ENCODE results near the gene SELENOI.
A peak's percentile ranks its signal among the peaks of the same experiment; 100 is the strongest.
"Not testable (repeated sequence)": the region's sequence is repeated elsewhere in the genome, so short reads cannot be mapped to it uniquely, and the experiment has no call there.

SELENOI gene

GRCh38 chr2:26359886-26360473 is 14.0 kb downstream of the SELENOI start:
- no peak for DNase-seq

DNA sequence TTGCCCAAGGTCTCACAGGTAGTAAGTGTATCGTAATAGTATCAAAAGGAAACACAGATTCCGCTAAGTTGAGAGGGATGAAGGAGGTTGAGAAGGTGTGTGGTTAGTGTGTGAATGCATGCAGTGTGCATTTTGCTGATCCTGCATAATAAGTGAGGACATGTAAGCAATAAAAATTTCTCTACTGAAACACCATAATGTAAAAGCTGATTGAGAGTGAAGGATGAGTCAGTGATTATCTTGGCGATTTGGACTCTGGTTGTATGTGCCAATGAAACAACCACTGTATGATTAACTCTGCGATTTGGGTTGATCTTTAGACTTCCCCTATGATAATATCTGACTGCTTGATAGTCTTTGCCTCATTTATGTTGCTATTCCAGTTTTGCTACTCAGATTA is 17.4 kb downstream of the SELENOI start:
- peak; percentile 7 for DNase-seq

GRCh38 chr2:26363958-26364357 is 18.0 kb downstream of the SELENOI start:
- no peak for DNase-seq

- DNase-seq: no peak
Observed at GRCh38 chr2:26364669-26365068, 18.7 kb downstream of the SELENOI start.

DNA sequence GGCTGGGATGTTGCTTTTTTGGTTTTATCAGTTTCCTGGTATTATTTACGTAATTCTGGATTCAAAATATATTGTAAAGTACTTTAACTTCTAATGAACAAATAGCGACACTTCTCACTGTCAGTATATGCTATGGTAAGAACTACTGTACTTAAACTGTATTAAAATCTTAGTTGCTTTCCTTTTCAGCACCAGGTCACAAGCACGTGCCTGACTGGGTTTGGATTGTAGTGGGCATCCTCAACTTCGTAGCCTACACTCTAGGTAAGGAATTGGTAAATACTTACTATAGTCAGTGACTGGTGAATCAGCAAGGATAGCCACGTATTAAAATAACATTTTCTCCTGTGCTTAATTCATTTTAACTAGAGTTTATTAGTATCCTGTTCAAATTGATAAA is 21.0 kb downstream of the SELENOI start:
- no peak for DNase-seq

DNA sequence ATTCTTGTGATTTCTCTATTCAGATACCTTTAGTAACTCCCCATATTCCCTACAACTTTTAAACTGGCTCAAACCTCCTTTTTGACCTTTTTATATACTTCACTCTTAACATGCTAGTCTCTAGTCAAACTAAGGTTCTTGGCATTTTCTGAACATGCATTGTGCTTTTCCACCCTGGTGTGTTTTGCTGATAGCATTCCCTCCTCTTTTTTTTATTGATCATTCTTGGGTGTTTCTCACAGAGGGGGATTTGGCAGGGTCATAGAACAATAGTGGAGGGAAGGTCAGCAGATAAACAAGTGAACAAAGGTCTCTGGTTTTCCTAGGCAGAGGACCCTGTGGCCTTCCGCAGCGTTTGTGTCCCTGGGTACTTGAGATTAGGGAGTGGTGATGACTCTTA is 23.7 kb downstream of the SELENOI start:
- DNase-seq: not testable (repeated sequence)

- DNase-seq: not testable (repeated sequence)
Observed at GRCh38 chr2:26370909-26371308, 25.0 kb downstream of the SELENOI start.

GRCh38 chr2:26376799-26377198 is 30.9 kb downstream of the SELENOI start:
- no peak for DNase-seq

DNA sequence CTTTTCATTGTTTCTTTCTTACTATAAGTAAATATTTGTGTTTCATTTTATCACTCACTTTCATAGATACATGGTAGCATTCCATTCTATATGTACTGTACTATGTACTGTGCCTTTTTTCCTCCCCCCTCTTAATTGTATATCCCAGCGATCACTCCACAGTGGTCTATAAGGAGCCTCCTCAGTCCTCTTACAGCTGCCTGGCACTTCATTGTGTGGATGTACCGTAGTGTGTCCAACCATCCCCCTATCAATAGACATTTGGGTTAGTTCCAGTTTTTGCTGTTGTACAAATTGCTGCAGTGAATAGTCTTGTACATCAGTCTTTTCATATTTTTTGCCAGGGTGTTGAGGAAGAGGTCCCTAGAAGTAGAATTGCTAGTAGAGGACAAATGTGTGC is 34.3 kb downstream of the SELENOI start:
- DNase-seq: no peak

DNA sequence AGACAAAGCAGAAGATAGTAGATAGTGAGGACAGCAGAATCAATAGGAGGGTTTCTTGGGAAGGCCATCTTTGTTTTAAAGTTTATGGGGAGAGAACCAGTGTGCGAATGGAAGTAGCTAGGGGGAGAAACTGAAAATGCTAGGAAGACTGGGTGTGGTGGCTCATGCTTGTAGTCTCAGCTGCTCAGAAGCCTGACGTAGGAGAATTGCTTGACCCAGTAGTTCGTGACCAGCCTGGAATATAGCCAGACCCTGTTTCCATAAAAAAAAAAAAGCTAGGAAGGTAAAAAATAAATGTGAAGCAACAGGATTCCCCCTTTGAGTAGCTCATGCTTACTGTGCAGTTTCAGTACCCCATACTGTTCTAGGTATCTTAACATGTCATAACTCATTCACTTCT is 36.6 kb downstream of the SELENOI start:
- DNase-seq: no peak

- DNase-seq: no peak
Observed at GRCh38 chr2:26384183-26384582, 38.2 kb downstream of the SELENOI start.

GRCh38 chr2:26384597-26384996 is 38.7 kb downstream of the SELENOI start:
- DNase-seq: no peak

GRCh38 chr2:26387189-26387588 is 41.2 kb downstream of the SELENOI start:
- no peak for DNase-seq

DNA sequence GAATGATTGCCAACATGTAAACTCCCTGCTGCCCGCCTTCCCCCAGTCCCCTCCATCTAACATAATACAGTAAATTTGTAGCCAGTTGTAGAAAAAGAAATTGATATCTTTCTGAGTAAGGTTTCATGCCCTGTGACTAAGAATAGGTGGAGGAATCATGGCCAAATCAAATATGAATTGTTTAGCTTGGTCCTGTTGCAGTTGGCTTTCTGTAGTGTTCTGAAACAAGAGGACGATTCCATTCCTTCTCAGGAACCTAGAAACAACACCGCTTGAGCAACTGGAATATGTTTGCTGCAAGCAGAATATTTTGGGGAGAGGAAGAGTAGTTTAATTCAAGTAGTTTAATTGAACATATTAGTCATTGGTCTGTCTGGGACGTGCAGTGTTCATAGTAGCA is 48.8 kb downstream of the SELENOI start:
- no peak for DNase-seq

DNA sequence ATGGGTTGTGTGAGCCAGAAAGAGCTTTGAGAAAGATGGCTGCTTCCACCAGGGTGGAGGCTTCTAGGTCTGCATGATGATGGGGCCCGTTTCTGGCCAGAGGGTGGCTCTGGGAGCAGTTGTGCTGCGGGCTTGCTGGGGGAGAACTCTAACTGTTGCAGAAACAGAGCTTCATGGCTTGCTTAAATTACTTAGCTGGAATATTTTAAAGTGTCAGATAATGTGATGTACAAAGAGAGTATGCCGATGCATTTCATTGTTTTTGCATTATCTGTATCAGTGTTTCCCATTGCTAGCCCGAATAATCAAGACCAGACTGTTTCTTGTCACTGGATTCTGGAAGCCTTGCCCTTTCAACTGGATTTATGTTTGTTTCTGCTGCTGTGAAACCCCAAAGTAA is 49.5 kb downstream of the SELENOI start:
- DNase-seq: no peak

- no peak for DNase-seq
Observed at GRCh38 chr2:26396734-26397298, 50.9 kb downstream of the SELENOI start.

- DNase-seq: no peak
Observed at GRCh38 chr2:26399771-26400376, 53.9 kb downstream of the SELENOI start.

DNA sequence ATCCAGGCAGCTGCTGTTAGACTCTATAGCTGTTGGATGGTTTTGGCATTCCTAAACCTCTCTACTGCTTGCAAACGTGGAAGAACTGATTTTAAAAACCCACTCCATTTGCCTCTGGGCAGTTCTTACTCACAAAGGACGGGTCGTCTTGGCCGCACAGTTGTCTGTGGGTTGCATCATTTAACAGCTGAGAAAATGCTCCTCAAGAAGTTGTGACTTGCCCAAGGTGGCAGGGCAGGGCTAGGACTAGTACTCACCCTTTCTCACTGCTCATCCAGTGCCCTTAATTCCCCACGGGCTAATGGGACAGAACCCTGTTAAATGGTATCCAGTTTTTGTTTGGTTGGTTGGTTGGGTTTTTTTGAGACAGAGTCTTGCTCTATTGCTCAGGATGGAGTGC is 54.8 kb downstream of the SELENOI start:
- DNase-seq: no peak

DNA sequence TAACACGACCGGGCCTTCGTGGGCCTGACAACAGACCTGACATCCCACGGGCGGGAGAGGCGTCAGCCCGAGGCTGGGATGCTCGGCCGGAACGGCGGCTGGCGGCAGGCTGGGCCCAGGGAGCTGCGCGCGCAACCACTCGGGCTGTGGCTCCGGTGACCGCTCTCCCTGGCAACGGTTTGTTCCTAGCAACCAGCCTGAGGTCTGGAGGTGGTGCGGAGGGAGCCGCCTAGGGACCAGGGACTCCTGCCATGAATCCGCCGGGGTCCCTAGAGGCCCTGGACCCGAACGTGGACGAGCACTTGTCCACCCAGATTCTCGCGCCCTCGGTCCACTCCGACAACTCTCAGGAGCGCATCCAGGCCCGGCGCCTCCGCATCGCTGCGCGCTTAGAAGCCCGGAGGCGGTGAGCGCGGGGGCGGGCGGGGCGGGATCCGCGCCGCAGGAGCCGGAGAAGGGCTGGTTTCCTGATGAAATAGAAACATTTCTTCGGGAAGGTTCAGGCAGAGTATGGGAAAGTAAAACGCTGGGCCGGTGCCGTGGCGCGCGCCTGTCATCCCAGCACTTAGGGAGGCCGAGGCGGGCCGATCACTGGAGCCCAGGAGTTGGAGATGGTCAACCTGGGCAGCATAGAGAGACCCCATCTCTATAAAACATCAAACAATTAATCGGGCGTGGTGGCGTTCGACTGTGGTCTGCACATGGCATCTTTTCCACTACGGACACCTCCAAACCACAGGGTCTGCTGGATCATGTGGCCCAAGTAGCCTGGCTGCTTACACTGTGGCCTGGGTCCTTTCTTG is 56.0 kb downstream of the SELENOI start, which contains the start of gene DRC1:
Gene DRC1, plus strand, starts transcription at position 182 of the 803 bp plus-strand sequence. Its CDS starts 70 bp downstream, at position 252.
- peak; percentile 57 for DNase-seq

GRCh38 chr2:26407526-26407925 is 61.6 kb downstream of the SELENOI start:
- no peak for DNase-seq

DNA sequence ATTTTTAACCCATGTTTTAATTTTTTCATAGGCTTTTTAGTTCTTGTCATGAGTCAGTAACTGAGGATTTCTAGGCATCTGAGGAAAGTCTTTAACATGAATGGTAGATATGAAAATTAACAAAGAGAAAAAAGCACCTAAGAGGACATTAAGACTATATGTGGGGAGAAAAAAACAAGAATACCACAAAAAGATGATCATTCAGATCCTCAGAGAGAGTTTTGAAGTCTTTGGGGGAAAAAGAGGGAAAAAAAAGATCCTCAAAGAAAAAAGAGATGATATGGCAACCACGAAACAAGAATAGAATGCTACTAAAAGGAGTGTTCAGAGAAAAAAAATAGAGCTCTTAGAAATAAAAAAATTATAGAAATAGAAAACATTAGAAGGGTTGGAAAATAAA is 63.8 kb downstream of the SELENOI start:
- DNase-seq: no peak

DNA sequence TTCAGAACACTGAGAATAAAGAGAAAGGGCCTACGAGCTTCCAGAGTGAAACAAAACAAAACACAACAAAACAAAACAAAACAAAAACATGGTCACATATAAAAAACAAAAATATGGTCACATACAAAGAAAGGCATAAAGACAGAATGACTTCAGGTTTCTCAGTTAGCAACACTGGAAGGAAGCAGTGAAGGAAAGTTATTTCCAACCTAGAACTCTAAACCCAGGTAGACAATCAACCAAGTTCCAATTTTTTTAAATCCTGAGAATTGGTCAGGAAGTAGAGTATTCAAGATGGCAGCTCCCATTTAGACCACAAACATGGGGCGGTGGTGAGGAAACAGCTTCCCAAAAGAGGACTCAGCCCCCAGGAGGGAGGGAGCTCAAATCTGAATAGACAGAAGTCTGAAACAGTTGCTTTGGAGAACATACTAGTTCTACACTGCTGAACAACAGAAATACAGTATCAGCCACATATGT is 64.9 kb downstream of the SELENOI start:
- no peak for DNase-seq

- DNase-seq: no peak
Observed at GRCh38 chr2:26411419-26411818, 65.5 kb downstream of the SELENOI start.

All from HCEC 1CT (cell line).